Hair follicle dermal papilla cell (primary cell): ENCODE results near the gene ZBTB11. TPM values are rescaled to one million over a fixed set of nuclear protein-coding genes. Genes with fewer than 3 reads are reported as not detected.

Source experiments
- small RNA-seq: library from RNA; depleted of rRNA; stranded (forward); fragments of <200 nt; gene quantifications from one replicate; pipeline ENCODE3, GENCODE V24; 2012
- total RNA-seq: library from RNA; depleted of rRNA; stranded (reverse); fragments of >200 nt; gene quantifications from 2 replicates; pipeline ENCODE4 v1.2.3, GENCODE V29; 2012

ZBTB11 gene
- total RNA-seq, result 20.5 and 23.7 TPM in 2 replicates

GRCh38 chr3:101676765-101677435, at the start of gene ZBTB11:
Gene ZBTB11 (minus strand): TSS chr3:101677132. CDS start chr3:101676914, 218 bp downstream.

GRCh38 chr3:101724329-101725193, 47.6 kb upstream of the ZBTB11 start, which contains the start of gene CEP97:
Gene CEP97 (plus strand): TSS chr3:101724614. CDS start chr3:101724677, 63 bp downstream.

Small RNA genes lying within 50 kb of the gene (small RNA-seq; reads per million reads assigned to genes)
- gene RF00019 (not detected), gene RNU6-1256P (not detected), gene RNY1P12 (not detected)

Other genes with a start within 250 kb of the ZBTB11 start
- 18.3 and 18.8 TPM in 2 replicates for gene SENP7, start 163.9 kb downstream of the ZBTB11 start, total RNA-seq
- 21.0 and 21.6 TPM in 2 replicates for gene TRMT10C, start 115.3 kb downstream of the ZBTB11 start, total RNA-seq
- 74.5 and 82.7 TPM in 2 replicates for gene PCNP, start 103.0 kb downstream of the ZBTB11 start, total RNA-seq
- gene RPL24, start 9.6 kb upstream of the ZBTB11 start, total RNA-seq, result 738 and 891 TPM in 2 replicates
- gene CEP97, start 47.5 kb upstream of the ZBTB11 start, total RNA-seq, result 7.0 and 10.2 TPM in 2 replicates
- 27.4 and 29.1 TPM in 2 replicates for gene NXPE3, start 102.1 kb upstream of the ZBTB11 start, total RNA-seq
- gene NFKBIZ, start 172.4 kb upstream of the ZBTB11 start, total RNA-seq, result 50.4 and 58.6 TPM in 2 replicates